Left forelimb (tissue), 1 donor: Measurements from ENCODE around the gene SRRM3.
"Not testable (repeated sequence)": the region's sequence is repeated elsewhere in the genome, so short reads cannot be mapped to it uniquely, and the experiment has no call there.

Experiments
- DNase-seq: peaks from one replicate; pipeline ENCODE4 v3.0.0-alpha.2; 2018; ENCODE audit warnings: low spot score

The SRRM3 gene

DNA sequence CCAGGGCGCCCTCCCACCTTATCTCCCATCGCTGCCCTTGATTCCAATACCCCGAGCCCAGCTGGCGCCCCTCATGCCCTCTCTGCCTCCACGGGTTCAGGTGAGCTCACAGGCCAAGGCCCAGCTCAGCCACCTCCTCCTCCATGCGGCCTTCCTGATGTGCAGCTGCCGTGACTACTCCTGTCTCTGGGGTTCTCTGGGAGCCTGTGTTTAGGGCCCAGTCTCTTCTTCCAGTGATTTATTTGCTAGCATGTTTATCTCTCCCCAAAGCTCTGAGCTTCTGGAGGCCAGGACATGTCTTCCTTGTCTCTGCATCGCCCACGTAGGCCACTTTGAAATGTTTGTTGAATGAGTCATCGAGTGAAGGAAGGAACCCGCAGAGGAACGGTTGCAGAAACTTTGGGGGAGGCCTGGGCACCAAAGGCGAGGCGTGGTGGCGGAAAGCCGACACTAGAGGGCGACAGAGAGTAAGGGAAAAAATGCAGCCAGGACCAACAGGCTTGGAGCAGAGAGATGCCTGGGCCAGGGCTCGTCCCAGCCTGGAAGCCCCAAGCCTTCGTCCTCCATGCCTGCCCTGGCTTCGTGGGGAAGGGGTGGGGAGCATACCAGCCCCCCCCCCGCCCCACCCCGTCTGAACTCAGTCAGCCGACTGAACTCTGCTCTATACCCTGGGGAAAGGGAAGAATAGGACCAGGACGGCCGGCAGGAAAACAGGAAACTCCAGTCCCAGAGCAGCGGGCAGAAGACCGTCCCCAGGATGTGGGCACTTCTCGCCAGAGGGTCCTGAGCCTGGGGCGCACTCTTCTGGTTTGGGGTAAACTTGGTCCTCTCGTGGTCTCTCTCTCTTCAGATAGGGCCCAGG, 89.9 kb downstream of the SRRM3 start:
- DNase-seq, result peak; percentile 93

DNA sequence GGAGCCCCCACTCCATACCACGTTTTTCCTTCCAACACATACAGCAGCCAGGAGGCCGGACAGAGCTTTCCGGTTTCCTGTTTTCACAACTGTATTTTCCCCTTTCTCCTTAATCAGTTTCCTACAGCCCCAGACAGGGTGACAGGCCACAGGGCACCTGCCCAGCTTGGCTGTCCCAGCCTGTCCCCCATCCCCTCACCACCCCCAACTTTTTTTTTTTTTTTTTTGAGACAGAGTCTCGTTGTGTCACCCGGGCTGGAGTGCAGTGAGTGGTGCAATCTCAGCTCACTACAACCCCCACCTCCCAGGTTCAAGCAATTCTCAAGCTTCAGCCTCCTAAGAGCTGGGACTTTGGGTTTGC, 90.5 kb downstream of the SRRM3 start:
- DNase-seq, result no peak

DNA sequence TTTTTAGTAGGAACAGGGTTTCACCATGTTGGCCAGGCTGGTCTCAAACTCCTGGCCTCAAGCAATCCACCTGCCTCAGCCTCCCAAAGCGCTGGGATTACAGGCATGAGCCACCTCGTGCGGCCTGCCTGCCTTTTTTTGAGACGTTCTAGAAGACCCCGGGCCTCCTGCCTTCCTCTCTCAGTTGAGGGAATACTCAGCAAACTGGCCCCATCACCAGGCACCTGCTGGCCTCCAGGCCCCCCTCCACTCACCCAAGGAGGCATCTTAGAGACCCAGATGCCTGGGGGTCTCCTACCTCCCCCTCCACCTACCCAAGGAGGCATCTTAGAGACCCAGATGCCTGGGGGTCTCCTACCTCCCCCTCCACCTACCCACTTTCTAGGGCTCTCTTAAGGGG, 91.2 kb downstream of the SRRM3 start:
- not testable (repeated sequence) for DNase-seq

DNA sequence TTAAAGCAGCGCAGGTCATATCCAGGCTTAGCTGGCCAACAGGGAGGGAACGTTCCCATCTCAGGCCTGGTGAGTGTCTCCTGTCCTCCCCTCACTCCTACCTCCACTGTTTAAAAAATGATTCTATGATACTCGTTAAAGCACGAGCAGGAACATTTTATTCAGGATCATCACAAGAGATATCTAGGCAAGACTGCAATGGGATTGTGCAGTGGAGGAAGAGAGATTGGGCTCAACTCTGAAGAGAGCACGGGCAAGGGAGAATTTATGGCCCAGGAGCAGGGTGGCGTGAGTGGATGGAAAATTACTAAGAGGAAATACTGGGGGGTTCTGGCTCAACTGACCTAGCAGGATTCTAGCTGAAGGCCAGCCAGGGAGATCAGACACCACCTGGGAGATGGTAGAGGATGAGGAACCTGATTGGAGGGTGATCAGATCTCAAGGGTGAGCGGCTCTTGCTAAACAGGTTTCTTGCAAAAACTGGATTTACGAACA, 91.8 kb downstream of the SRRM3 start:
- DNase-seq, result no peak

DNA sequence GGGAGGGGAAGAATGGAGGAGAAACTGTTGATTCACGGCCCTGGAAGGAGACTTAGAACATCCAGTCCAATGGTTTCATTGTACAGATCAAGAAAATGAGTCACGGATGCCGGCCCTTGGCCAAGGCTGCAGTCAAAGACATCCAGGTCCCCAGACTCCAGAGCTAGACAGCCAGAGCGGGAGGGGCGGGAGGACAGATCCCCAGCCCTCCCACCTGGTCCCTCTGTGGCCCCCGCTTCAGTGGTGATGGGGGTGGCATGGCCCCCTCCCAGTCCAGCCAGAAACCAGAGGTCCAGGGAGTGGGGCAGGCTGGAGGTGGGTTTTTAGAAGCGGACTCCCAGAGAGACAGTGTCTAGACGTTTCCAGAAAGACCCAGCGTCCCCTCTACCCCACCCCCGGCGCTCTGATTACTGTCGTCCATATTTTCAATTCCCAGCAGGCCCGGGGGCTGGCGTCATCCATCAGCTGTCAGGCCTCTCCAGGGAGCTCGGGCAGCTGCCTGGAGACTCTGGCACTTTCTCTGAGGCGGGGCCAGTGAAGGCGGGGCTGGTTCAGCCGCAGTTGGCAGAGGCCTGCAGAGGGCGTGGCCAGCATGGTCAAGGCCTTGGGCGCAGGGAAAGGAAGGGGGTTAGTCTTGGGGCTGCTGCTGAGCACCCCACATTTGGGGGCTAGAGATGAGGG, 92.8 kb downstream of the SRRM3 start:
- peak; percentile 90 for DNase-seq

DNA sequence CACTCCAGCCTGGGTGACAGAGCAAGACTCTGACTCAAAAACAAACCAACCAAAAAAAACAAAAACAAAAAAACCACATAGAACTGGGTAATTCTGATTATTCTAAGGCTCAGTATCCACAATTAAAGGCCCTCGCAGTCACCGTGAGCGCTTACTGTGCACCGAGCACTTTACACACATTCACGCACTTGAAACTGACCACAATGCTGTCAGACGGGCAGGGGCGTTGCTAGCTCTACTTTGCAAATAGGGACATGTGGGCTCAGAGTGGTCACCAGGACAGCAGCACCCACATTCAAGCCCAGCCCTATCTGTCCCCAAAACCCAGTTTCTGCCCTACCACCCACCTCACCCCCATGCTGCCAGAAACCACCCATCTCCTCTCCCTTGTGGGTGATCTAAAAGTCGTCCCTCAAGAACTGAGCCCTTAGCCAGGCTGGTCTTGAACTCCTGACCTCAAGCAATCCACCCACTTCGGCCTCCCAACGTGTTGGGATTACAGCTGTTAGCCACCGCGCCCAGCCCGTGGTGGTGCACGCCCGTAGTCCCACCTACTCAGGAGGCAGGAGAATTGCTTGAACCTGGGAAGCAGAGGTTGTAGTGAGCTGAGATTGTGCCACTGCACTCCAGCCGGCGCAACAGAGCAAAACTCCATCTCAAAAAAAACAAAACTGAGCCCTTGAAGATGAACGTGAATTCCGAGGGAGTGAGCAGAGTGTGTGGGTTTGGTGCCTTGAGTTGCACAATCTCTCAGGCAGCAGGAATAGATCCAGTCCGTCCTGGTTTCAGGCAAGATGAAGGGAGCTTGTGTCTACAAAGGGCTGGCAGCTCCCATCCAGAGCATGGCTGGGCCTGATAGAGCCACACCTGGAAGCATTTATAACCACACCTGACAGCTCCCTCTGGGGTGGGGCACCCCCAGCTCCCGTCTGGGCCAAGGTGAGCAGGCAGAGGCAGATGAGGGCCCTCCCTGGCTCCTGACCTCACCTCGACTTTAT, 95.3 kb downstream of the SRRM3 start:
- no peak for DNase-seq

DNA sequence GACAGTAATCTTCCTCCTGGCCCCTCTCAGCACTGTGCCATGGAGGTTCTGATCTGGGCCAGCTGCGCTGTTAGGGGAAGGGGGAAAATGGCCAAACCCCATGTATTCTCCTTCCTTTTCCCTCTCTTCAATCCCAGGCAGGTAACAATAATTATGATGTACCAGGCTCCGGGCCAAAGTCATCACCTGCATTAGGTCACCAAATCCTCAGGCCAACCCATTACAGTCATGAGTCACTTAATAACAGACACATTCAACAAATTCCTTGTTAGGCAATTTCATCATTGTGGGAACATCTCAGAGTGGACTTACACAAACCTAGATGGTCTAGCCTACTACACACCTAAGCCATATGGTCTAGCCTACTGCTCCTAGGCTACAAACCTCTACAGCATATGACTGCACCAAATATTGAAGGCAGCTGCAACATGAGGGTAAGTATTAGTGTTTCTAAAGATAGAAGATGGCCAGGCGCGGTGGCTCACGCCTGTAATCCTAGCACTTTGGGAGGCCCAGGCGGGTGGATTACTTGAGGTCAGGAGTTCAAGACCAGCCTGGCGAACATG, 98.6 kb downstream of the SRRM3 start:
- DNase-seq, result no peak

DNA sequence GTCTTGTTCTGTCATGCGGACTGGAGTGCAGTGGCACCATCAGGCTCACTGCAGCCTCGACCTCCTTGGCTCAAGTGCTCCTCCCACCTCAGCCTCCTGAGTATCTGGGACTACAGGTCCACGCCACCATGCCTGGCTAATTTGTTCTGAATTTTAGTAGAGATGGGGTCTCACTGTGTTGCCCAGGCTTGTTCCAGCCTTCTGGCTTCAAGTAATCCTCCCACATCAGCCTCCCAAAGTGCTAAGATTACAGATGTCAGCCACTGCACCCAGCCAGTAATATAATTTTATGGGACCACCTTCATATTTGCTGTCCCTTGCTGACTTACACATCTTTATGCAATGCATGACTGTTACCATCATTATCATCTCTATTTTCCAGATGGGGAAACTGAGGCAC, 99.3 kb downstream of the SRRM3 start:
- no peak for DNase-seq

DNA sequence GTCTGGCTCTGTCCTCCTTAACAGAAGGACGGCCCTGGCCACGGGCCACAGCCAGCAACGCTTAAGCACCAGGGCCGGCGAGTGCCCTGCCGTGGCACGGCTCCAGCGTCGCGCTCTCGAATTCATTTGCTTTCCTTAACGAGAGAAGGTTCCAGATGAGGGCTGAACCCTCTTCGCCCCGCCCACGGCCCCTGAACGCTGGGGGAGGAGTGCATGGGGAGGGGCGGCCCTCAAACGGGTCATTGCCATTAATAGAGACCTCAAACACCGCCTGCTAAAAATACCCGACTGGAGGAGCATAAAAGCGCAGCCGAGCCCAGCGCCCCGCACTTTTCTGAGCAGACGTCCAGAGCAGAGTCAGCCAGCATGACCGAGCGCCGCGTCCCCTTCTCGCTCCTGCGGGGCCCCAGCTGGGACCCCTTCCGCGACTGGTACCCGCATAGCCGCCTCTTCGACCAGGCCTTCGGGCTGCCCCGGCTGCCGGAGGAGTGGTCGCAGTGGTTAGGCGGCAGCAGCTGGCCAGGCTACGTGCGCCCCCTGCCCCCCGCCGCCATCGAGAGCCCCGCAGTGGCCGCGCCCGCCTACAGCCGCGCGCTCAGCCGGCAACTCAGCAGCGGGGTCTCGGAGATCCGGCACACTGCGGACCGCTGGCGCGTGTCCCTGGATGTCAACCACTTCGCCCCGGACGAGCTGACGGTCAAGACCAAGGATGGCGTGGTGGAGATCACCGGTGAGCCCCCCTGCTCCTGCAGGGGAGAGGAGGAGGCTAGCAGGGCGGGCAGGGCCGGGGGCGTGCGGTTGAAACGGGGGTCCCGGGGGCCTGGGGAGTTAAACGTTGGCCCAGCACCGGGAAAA, 100.9 kb downstream of the SRRM3 start, which contains the start of gene HSPB1:
HSPB1 (plus strand) TSS at position 327 of the 855 bp plus-strand sequence; CDS start at position 367, 40 bp downstream.
- DNase-seq, result peak; percentile 90

DNA sequence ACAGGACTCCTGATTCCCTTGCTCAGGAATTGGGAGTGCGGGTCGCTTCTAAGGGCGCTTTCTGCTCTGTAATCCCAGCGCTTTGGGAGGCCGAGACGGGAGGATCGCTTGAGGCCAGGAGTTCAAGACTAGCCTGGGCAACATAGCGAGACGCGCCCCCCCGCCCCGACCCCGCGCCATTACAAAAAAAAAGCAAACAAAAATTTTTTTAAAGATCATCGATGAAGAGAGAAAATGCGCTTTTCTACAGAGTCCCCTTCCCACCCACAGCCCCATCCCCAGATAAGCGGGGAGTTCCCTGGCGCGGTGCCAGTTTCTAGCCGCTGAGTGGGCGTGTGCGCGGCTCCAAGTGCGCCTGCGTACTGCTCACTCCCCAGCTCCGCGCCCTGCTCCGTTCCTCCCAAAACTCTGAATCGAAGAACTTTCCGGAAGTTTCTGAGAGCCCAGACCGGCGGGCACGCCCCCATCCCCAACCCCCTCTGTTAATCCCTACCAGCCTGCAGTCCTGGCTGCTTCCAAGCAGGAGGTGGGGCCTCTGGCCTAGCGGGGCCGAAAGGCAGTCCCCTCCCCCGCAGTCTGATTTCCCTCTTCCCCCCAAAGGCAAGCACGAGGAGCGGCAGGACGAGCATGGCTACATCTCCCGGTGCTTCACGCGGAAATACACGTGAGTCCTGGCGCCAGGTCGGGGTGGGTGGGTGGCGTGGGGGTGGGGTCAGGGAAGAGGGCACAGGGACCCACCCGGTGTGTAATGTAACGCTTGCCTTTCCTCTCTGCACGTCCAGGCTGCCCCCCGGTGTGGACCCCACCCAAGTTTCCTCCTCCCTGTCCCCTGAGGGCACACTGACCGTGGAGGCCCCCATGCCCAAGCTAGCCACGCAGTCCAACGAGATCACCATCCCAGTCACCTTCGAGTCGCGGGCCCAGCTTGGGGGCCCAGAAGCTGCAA, 101.8 kb downstream of the SRRM3 start:
- peak; percentile 93 for DNase-seq

DNA sequence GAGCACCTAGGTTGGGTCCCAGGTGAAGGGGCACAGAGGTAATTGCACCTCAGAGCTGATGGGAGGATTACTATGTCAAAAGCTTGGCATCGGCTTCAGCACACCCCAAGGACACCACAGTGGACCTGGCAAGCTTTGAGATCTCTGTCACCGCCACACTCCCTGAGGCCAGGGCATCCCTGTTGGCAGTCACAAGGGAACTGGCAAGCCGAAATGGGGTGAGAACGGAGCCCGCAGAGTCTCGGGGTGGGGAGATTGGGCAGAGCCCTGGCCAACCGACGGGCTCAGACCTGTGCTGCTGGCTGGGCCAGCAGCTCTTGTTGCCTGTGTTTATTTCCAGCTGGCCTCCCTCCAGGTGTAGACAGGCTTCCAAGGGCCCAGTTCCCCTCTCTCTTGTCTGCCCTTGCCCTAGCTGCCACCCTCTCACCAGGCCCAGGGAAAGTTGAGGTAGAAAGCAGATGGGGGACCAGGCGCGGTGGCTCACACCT, 103.2 kb downstream of the SRRM3 start:
- no peak for DNase-seq

DNA sequence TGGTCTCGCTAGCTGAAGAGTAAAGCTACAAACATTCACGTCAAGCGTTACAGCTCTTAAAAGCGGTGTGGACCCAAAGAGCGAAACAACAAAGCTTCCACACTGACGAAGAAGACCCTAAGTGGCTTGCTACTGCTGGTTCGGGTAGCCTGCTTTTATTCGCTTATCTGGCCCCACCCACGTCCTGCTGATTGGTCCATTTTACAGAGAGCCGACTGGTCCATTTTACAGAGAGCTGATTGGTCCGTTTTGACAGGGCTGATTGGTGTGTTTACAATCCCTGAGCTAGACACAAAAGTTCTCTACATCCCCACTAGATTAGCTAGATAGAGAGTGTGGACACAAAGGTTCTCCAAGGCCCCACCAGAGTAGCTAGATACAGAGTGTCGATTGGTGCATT, 107.2 kb downstream of the SRRM3 start:
- DNase-seq, result not testable (repeated sequence)

DNA sequence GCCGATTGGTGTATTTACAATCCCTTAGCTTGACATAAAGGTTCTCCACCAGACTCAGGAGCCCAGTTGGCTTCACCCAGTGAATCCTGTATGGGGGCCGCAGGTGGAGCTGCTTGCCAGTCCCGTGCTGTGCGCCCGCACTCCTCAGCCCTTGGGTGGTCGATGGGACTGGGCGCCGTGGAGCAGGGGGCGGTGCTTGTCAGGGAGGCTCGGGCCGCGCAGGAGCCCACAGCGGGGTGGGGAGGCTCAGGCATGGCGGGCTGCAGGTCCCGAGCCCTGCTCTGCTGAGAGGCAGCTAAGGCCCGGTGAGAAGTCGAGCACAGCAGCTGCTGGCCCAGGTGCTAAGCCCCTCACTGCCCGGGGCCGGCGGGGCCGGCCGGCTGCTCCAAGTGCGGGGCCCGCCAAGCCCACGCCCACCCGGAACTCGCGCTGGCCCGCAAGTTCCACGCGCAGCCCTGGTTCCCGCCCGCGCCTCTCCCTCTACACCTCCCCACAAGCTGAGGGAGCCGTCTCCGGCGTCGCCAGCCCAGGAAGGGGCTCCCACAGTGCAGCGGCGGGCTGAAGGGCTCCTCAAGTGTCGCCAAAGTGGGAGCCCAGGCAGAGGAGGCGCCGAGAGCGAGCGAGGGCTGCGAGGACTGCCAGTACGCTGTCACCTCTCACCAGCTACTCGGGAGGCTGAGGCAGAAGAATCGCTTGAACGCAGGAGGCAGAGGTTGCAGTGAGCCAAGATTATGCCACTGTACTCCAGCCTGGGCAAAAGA, 107.8 kb downstream of the SRRM3 start:
- not testable (repeated sequence) for DNase-seq

DNA sequence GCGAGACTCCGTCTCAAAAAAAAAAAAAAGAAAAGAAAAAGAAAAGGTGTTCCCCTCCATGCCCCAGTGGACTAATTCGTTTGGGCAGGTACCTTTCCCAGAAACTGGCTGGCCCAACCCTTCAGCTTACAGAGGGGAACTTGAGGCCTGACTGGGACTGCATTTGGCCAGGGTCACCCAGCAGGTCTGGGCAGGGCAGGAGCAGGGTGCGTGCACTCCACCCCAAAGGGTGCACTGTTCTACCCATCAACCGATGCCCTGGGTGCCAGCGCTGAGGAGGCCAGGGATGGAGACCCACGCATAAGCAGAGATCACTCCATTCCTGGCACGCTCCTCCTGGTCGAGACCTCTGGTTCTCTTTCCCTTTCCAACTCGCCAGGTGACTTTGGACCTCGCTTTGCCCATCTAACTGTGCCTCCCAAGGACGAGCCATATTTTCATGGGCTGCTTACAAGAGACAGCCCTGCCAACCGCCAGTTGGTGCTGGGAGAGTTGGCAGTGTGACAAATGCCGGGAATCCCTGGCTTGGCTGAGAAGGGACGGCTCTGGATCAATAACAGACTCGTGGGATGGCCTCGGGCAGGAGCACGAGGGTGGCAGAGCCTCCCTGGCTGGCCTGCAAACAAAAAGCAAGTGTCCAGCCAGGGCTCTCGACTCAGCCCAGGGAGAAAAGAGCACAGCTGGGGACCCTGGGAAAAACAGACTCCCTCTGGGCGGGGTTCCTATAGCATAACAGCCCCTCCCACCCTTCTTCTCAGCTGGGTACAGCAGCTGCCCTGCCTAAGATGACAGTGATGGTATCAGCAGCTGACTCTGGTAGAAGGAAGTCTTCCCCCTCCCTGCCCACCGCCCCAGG, 108.6 kb downstream of the SRRM3 start:
- peak; percentile 78 for DNase-seq

DNA sequence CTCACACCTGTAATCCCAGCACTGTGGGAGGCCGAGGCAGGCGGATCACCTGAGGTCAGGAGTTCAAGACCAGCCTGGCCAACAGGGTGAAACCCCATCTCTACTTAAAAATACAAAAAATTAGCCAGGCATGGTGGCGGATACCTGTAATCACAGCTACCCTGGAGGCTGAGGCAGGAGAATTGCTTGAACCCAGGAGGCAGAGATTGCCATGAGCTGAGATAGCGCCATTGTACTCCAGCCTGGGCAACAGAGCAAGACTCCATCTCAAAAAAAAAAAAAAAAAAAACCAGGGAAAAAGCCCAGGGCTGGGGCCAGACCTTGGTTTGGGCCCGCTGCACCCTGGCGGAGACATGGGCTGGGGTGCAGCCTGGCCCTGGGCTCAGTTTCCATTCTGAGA, 110.1 kb downstream of the SRRM3 start:
- DNase-seq, result not testable (repeated sequence)

DNA sequence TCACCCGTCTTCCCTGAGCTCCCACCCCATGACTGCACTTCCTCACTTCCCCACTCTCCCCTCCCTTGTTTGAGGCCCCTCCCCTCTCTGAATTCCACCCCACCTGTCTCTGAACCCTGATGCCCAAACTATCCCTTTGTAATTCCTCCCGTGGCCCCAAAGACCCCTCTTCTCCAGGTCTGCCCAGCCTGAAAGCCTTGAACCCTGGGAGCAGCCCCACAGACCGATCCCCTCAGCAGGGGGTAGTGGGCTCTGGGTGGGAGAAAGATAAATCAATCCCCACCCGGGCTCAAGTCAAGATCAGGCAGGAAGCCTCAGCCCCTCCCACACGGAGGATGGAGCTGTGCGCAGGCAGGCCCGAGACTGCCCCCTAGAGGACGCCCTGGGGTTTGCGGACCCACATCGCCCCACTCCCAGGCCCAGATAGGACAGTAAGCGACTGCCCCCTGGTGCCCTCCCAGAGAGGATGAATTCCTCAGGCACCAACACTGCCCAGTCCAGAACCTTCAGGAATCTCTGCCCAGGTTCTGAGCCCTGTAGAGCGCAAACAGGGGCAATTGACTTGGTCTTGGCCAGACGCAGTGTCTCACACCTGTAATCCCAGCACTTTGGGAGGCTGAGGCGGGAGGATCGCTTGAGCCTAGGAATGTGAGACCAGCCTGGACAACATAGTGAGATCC, 112.5 kb downstream of the SRRM3 start:
- DNase-seq, result peak; percentile 96

DNA sequence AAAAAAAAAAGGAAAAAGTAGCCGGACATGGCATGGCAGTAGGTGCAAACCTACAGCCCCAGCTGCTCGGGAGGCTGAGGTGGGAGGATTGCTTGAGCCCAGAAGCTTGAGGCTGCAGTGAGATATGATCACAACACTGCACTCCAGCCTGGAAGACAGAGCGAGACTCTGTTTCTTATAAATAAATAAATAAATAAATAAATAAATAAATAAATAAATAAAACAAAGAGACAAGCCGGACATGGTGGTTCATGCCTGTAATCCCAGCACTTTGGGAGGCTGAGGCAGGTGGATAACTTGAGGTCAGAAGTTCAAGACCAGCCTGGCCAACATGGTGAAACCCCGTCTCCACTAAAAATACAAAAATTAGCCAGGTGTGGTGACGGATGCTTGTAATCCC, 113.0 kb downstream of the SRRM3 start:
- DNase-seq, result not testable (repeated sequence)
